Uterus (tissue), 2 donors: ENCODE results near the gene TBXAS1.

ENCODE experiments used
- POLR2A ChIP-seq, 2 donors: fragments of 450-650 bp; IDR thresholded peaks; one replicate each; pipeline ENCODE4 v1.6.1; 2016; ENCODE audit warnings: antibody characterized with exemption in 2 of 2, mild to moderate bottlenecking in 1 of 2, moderate library complexity in 1 of 2
- TF ChIP-seq, protein P1 (sequence below), 4 experiments: fragments of 200-600 bp in 2 of 4; fragments of 450-650 bp in 2 of 4; sonication (generic) in 2 of 4; IDR thresholded peaks; one replicate each; pipeline ENCODE4 v1.5.1; 2016 to 2019; ENCODE audit warnings: antibody characterized with exemption in 4 of 4, mild to moderate bottlenecking in 2 of 4, moderate library complexity in 1 of 4

DNA sequence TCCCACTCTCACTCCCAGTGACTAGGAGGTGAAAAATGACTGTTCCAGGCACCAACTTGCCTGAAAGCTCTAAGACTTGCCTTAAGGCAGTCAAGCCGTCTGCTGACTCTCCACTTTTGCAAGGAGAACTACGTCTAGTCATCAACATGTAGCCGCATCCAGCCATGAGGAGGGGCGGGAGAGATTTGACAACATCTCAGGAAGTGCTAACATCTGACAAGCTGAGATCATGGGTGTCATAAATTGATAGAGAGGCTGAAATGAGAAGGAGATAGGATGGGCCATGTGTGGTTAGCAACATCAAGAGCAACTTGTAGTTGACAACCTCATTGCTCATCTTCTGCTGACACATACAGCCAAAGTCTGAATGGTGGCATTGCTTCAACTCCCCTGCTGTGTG is 9.0 kb upstream of the TBXAS1 start:
- TF ChIP-seq, protein P1, sequence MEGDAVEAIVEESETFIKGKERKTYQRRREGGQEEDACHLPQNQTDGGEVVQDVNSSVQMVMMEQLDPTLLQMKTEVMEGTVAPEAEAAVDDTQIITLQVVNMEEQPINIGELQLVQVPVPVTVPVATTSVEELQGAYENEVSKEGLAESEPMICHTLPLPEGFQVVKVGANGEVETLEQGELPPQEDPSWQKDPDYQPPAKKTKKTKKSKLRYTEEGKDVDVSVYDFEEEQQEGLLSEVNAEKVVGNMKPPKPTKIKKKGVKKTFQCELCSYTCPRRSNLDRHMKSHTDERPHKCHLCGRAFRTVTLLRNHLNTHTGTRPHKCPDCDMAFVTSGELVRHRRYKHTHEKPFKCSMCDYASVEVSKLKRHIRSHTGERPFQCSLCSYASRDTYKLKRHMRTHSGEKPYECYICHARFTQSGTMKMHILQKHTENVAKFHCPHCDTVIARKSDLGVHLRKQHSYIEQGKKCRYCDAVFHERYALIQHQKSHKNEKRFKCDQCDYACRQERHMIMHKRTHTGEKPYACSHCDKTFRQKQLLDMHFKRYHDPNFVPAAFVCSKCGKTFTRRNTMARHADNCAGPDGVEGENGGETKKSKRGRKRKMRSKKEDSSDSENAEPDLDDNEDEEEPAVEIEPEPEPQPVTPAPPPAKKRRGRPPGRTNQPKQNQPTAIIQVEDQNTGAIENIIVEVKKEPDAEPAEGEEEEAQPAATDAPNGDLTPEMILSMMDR (IDR thresholded peaks at IDR 0.05): no peak
- TF ChIP-seq POLR2A (IDR thresholded peaks at IDR 0.05): no peak
